Upper lobe of left lung (tissue), 4 donors: Measurements from ENCODE around the gene HNMT.

Experiments used
- POLR2A ChIP-seq, 4 donors: fragments of 450-650 bp; IDR thresholded peaks; one replicate each; pipeline ENCODE4 v1.5.1; 2016 to 2017; ENCODE audit warnings: antibody characterized with exemption in 4 of 4, mild to moderate bottlenecking in 2 of 4
- TF ChIP-seq, protein P1 (sequence below), 6 experiments: fragments of 450-650 bp in 4 of 6; fragments of 200-600 bp in 2 of 6; sonication (generic) in 2 of 6; IDR thresholded peaks; one replicate each; pipeline ENCODE4 v1.5.1; 2016 to 2019; ENCODE audit warnings: antibody characterized with exemption in 6 of 6

- TF ChIP-seq, protein P1, sequence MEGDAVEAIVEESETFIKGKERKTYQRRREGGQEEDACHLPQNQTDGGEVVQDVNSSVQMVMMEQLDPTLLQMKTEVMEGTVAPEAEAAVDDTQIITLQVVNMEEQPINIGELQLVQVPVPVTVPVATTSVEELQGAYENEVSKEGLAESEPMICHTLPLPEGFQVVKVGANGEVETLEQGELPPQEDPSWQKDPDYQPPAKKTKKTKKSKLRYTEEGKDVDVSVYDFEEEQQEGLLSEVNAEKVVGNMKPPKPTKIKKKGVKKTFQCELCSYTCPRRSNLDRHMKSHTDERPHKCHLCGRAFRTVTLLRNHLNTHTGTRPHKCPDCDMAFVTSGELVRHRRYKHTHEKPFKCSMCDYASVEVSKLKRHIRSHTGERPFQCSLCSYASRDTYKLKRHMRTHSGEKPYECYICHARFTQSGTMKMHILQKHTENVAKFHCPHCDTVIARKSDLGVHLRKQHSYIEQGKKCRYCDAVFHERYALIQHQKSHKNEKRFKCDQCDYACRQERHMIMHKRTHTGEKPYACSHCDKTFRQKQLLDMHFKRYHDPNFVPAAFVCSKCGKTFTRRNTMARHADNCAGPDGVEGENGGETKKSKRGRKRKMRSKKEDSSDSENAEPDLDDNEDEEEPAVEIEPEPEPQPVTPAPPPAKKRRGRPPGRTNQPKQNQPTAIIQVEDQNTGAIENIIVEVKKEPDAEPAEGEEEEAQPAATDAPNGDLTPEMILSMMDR (IDR thresholded peaks at IDR 0.05): no peak
- TF ChIP-seq POLR2A (IDR thresholded peaks at IDR 0.05): no peak
Observed at GRCh38 chr2:137975280-137976271, 11.3 kb downstream of the HNMT start.
